ENCODE measurements around the gene KIAA0825.
"Not testable (repeated sequence)": the region's sequence is repeated elsewhere in the genome, so short reads cannot be mapped to it uniquely, and the experiment has no call there.

KIAA0825 gene

GRCh38 chr5:94217745-94218144 is 400.7 kb downstream of the KIAA0825 start:
- no peak for DNase-seq

GRCh38 chr5:94217216-94217615 is 401.2 kb downstream of the KIAA0825 start:
- DNase-seq, result no peak

GRCh38 chr5:94212476-94212875 is 405.9 kb downstream of the KIAA0825 start:
- DNase-seq, result no peak

GRCh38 chr5:94209774-94210355 is 408.5 kb downstream of the KIAA0825 start:
- no peak for DNase-seq

GRCh38 chr5:94209272-94209671 is 409.1 kb downstream of the KIAA0825 start:
- no peak for DNase-seq

GRCh38 chr5:94199566-94199965 is 418.8 kb downstream of the KIAA0825 start:
- no peak for DNase-seq

GRCh38 chr5:94197970-94198369 is 420.4 kb downstream of the KIAA0825 start:
- no peak for DNase-seq

- DNase-seq, result no peak
These were observed 421.5 kb downstream of the KIAA0825 start for GRCh38 chr5:94196953-94197352.

- no peak for DNase-seq
These were observed 425.6 kb downstream of the KIAA0825 start for GRCh38 chr5:94192658-94193391.

- DNase-seq, result no peak
These were observed 426.8 kb downstream of the KIAA0825 start for GRCh38 chr5:94191604-94192003.

- DNase-seq, result no peak
These were observed 429.7 kb downstream of the KIAA0825 start for GRCh38 chr5:94188725-94189124.

- DNase-seq, result no peak
These were observed 433.5 kb downstream of the KIAA0825 start for GRCh38 chr5:94184870-94185269.

GRCh38 chr5:94181895-94182294 is 436.5 kb downstream of the KIAA0825 start:
- no peak for DNase-seq

GRCh38 chr5:94180761-94181160 is 437.6 kb downstream of the KIAA0825 start:
- no peak for DNase-seq

GRCh38 chr5:94175912-94176311 is 442.5 kb downstream of the KIAA0825 start:
- DNase-seq, result no peak

- no peak for DNase-seq
These were observed 443.5 kb downstream of the KIAA0825 start for GRCh38 chr5:94174748-94175411.

GRCh38 chr5:94173100-94173499 is 445.3 kb downstream of the KIAA0825 start:
- DNase-seq, result no peak

GRCh38 chr5:94171070-94171469 is 447.3 kb downstream of the KIAA0825 start:
- not testable (repeated sequence) for DNase-seq

- DNase-seq, result not testable (repeated sequence)
These were observed 448.2 kb downstream of the KIAA0825 start for GRCh38 chr5:94170158-94170557.

GRCh38 chr5:94168151-94168550 is 450.3 kb downstream of the KIAA0825 start:
- DNase-seq, result no peak

- no peak for DNase-seq
These were observed 456.6 kb downstream of the KIAA0825 start for GRCh38 chr5:94161801-94162200.

- DNase-seq, result no peak
These were observed 459.3 kb downstream of the KIAA0825 start for GRCh38 chr5:94159144-94159543.

- no peak for DNase-seq
These were observed 460.5 kb downstream of the KIAA0825 start for GRCh38 chr5:94157704-94158539.
